Esophagus muscularis mucosa (tissue), 3 donors: ENCODE measurements around the gene TMA16.

ENCODE experiments used
- POLR2A ChIP-seq: fragments of 450-650 bp; IDR thresholded peaks from one replicate; pipeline ENCODE4 v1.6.1; 2017; ENCODE audit warnings: antibody characterized with exemption, moderate library complexity, mild to moderate bottlenecking, low read depth
- POLR2AphosphoS5 ChIP-seq, 2 donors: sonication (generic); formaldehyde crosslinking; IDR thresholded peaks; one replicate each; pipeline ENCODE4 v1.6.1; 2017; ENCODE audit warnings: antibody characterized with exemption in 2 of 2
- TF ChIP-seq, protein P1 (sequence below), 3 experiments: fragments of 200-600 bp in 2 of 3; fragments of 450-650 bp in 1 of 3; sonication (generic) in 2 of 3; IDR thresholded peaks; one replicate each; pipeline ENCODE4 v1.5.1; 2017 to 2019; ENCODE audit warnings: antibody characterized with exemption in 3 of 3, mild to moderate bottlenecking in 2 of 3, moderate library complexity in 1 of 3

DNA sequence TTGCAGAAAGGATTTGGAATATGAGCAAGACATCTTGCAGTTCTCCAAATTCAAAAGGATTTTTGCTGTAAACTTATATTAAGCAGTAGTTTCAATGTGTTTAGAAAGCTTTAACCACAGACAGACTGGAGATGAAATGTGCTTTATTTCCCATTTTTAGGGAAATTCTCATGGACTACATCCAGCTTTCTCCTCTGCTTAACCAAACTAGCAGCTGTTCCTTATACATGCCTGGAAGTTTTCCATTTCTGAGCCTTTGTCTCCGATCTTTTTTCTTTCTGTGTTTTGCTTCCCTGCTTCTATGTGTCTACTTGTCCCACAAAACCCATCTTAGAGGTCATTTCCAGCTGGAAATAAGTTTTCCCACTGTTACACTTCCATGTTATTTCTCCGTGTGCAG is 41.6 kb downstream of the TMA16 start:
- TF ChIP-seq, protein P1, sequence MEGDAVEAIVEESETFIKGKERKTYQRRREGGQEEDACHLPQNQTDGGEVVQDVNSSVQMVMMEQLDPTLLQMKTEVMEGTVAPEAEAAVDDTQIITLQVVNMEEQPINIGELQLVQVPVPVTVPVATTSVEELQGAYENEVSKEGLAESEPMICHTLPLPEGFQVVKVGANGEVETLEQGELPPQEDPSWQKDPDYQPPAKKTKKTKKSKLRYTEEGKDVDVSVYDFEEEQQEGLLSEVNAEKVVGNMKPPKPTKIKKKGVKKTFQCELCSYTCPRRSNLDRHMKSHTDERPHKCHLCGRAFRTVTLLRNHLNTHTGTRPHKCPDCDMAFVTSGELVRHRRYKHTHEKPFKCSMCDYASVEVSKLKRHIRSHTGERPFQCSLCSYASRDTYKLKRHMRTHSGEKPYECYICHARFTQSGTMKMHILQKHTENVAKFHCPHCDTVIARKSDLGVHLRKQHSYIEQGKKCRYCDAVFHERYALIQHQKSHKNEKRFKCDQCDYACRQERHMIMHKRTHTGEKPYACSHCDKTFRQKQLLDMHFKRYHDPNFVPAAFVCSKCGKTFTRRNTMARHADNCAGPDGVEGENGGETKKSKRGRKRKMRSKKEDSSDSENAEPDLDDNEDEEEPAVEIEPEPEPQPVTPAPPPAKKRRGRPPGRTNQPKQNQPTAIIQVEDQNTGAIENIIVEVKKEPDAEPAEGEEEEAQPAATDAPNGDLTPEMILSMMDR (IDR thresholded peaks at IDR 0.05): no peak
- TF ChIP-seq POLR2AphosphoS5 (IDR thresholded peaks at IDR 0.05): no peak
- no peak for TF ChIP-seq POLR2A
